Dedifferentiated amniotic fluid mesenchymal stem cell (primary cell): ENCODE results near the gene WNT16.
"Not testable (repeated sequence)": the region's sequence is repeated elsewhere in the genome, so short reads cannot be mapped to it uniquely, and the experiment has no call there.

ENCODE experiments used
- DNase-seq: peaks from one replicate; pipeline ENCODE4 v3.0.0-alpha.2; 2016; ENCODE audit errors: extremely low spot score

The WNT16 gene

DNA sequence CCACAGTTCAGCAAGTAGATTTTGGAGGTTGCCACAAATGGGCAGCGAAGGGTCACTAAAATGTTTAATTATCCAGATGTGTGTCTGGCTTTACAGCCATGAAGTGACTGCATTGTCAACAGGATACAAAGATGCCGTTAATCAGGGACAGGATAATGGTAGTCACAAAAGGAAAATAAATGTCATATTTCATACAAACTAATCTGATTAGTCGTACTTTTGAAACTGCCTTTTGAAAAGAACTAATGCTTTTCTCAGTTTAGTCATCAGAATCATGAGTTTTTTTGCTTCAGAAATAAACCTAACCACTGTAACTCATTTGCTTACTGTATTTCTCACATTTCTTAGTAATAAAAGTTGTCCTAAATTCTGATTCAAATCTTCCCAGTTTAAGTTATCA lies 22.2 kb upstream of the WNT16 start:
- no peak for DNase-seq

DNA sequence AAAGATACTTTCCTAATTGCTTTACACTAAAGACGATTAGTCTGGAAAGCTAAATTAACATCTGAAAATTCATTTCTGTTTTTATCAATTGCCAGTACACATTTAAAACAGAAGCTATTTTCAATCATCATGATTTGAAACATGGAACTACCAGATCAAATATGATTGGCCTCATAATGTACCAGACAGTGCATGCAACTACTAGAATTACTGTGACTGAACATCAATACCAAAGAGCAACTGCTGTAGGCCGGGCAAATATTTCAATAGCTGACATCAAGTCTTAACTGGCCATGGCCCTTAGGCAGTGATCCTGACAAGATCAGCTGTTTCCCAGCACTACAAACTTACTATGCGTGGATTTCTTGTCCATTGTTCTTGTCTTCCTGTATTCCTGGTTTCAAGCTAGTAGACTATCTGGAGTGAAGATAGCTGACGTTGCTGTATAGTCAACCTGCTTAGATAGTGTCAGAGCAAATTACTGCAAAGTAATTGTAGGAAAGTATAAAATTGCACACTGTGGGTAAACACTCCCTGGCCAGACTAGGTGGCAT lies 21.7 kb upstream of the WNT16 start:
- no peak for DNase-seq

DNA sequence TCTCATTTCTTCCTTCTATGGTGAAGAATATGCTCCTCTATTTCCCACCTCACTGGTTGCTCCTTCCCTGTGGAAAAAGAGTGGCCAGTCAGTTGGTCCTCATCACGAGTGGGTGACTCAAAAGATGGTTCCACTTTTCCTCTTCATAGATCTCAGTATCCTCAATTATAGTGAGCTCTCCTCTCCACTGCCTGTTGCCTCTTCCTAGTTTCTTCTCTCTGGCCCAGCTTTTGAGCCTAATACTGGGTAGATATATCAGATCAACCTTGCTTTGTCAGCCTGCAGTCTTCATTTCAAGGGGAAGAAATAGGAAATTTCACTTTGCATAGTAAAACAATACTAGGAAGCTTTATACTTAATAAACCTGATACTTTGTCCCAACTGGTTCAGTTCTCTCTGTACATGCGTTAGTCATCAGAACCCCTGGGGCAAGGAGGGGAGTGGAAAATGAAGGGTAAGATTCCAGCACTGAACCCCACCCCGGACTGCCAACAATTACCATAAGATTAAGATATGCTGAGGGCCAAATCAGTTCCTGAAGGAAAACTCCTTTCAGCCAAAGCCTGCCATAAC lies 15.5 kb upstream of the WNT16 start:
- peak; percentile 36 for DNase-seq

DNA sequence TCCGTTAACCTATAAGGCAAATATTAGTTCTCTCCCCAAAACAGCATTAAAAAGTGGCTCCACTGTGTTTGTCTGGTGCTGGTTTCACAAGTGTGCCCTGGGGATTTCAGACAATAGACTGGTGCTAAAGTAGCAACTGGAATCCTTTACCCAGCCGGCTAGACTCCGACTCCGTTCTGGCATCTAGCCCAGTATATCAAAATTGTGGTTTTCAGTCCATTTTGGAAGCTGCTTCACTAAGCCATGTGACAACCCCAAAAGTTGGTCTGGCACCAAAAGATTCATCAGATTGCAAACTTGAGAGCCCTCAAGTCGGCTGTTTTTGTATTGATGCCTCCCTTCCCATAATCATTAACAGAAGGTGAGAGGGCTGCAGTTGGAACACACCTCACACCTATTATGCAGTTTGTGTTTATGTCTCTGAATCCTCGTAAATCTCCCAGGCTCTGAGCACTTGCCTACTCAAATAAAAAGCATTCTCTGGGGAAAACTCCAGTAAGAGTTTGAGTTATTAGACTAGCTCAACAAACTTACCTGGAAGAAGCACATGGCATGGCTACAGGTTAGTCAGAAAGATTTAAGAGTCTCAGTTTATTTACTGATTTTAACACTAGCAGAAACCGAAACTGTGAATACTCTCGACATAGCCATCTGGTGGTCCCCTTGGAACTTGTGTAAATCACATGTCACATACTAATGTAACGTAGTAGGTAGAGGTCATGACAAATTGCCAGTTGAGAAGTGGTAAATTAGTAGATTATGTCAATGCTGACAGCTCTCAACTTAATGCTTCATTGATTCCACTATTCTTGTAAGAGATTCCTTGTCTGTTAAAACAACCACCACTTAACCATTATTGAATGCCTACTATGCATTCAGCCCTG lies 14.8 kb upstream of the WNT16 start:
- DNase-seq, result peak; percentile 54

DNA sequence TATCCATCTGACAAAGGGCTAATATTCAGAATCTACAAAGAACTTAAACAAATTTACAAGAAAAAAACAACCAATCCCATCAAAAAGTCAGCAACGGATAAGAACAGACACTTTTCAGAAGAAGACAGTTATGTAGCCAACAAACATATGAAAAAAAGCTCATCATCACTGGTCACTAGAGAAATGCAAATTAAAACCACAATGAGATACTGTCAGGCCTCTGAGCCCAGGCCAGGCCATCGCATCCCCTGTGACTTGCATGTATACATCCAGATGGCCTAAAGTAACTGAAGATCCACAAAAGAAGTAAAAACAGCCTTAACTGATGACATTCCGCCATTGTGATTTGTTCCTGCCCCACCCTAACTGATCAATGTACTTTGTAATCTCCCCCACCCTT lies 13.6 kb upstream of the WNT16 start:
- DNase-seq, result not testable (repeated sequence)

DNA sequence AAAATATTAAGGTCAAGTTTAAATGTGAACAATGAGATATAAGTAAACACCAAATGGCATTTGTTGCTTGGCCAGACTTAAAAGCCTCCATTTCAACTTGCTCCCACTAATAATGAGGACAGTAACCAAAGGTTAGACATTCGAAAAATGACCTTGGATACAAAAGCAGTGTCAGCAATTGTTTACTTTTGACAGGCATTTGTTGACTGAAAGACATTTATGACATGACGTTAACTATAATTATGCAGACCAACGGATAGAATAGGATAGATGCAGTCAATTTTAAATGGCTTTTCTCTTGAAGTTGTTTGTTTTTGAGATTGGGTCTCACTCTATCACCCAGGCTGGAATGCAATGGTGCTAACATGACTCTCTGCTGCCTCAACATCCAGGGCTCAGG lies 6.3 kb upstream of the WNT16 start:
- DNase-seq, result no peak

DNA sequence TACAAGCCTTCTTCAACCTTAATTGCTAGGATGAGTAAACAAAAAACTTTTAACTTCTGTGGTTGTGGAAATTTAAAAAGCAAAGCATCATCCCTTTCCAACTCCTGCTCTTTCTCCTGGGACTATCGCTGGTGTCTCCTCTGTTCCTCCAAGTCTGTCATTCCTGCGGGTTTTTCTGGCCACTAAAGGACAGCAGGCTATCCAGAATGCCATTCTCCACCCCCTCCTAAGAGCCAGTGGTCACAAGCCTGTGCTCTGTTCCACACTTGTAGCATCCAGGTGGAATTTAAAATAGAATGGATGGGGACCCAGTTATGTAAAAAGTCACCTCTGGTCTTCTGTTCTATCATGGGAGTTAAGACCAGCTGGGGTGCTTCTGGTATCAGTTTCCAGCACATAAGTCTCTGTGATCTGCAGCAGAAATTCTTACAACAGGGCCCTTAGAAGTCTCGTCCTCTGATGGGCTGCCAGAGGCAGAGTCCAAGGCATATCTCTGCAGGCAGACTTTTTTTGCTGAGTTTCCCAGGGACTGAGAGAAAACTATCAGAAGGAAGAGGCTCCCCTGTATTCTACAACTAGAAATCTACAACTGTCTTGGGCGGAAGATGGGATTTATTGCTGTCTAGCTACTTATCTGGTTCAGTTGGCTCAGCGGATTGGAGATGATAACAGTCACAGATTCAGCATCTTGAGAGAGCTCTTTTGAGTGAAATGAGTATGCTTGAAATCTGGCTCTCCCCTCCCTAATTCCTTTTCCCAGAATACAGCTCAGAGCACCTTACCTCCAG lies 5.1 kb upstream of the WNT16 start:
- no peak for DNase-seq

DNA sequence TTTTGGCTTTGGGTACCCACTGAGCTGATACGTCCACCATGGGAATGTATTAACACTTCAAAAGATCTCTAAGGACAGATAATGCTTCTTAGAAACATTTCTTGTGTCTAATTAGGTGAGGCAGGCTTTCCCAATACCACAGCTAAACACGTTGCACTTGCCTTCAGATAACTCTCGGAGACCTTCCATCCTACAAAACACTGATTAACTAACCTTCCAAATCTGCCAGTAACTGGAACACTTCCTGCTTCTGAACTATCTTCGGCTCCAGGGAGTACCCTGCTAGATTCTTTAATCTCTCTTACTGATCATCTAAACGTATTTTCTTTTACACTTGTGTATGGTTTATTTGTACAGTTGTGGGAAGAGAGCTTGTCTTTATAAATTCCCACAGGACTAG lies 1.1 kb upstream of the WNT16 start:
- DNase-seq, result no peak

DNA sequence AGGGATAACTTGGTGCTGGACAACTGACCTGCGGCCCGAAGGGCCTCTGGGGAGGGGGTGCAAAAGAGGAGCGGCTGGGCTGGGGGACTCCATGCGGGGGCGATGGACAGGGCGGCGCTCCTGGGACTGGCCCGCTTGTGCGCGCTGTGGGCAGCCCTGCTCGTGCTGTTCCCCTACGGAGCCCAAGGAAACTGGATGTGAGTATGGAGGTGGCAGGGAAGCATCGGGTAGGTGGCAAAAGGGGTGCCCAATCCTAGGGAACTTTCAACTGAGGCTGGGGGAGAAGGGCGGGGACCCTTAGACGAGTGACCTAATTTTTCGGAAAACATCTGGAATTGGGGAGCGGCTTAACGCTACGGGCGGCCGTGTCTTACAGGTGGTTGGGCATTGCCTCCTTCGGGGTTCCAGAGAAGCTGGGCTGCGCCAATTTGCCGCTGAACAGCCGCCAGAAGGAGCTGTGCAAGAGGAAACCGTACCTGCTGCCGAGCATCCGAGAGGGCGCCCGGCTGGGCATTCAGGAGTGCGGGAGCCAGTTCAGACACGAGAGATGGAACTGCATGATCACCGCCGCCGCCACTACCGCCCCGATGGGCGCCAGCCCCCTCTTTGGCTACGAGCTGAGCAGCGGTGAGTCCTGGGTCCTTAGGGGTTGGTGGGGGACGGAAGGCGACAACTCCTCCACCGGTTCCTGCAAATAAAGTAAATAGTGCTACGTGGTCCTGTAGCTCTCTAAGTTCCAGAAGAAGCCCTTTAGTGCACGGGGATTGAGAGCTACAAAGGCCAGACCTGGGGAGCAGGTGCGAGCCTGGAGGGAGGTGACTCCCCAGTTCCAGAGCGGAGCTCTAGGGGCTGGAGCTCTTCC lies 622 bp downstream of the WNT16 start:
- no peak for DNase-seq

DNA sequence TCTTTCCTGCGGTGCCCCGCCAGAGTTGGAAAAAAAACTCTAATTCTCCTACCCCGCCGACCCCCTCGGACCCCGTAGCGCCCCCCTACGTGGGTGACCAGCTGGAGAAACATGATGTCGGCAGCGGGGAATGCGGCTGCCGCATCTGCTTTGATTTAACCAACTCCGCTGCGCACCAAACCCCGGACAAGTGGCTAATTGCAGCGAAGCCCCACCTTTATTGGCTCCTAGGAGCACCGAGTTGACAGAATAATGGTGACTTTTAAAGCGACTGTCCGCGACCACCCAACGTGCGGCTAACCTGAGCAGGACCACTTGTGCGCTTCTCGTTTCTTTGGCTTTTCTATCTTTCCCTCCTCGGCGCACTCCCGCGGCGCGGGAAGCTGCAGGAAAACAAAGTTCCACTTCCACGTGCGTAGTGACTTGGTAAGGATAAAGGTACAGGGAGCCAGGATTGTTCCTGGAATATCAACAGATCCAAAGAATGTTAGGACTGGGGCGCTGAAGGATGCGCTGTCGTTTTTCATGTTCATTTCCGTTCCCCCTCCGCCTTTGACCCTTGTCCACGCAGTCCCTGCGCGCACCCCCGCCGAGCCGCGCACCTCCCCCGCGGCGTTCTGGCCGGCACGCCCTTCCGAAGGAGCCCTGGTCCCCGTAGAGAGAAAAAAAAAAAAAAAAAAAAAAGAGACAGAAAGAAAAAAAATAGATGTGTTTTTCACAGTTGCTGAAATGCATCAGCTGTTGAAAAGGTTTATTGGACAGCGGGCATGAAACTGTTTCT lies 1.4 kb downstream of the WNT16 start:
- no peak for DNase-seq

DNA sequence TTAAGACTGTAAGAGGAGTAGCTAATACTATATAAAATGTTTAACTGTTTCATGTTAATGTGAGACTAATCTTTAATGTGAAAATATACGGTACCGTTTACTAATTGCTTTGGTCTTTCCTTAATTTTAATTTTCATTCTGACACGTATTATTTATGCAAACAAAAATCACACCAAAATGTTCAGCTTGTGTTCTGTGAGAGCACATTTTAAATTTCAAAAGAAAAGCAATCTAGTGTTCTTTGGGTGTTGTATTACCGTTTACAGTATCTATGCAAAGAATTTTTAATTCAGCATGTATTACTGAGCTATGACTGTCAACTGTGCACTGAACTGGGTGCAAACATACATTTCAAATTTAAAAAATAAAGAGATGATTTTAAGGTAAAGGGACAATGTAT lies 2.2 kb downstream of the WNT16 start:
- DNase-seq, result no peak

DNA sequence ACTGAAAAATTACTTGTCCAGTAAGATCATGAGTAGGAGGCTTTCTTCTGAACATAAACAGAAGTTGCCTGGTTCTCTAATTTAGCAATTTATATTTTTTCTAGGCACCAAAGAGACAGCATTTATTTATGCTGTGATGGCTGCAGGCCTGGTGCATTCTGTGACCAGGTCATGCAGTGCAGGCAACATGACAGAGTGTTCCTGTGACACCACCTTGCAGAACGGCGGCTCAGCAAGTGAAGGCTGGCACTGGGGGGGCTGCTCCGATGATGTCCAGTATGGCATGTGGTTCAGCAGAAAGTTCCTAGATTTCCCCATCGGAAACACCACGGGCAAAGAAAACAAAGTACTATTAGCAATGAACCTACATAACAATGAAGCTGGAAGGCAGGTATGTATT lies 2.8 kb downstream of the WNT16 start:
- no peak for DNase-seq

DNA sequence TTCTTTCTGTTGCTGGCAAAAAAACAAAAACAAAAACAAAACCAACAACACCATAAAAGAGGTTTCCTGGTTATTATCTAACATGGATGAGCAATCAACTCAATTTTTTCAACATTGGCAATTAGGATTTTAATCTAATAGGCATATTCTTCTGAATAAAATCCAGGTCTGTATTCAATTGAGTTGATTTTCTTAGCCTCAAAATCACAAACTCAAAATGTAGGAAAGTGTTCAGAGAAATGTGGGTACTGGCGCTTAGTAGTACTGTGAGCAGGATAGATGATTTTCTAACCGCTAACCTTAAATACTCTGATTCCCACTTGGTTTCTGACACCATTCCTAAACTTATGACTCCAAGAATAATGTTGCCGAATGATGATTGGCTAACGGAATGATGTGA lies 5.6 kb downstream of the WNT16 start:
- no peak for DNase-seq

DNA sequence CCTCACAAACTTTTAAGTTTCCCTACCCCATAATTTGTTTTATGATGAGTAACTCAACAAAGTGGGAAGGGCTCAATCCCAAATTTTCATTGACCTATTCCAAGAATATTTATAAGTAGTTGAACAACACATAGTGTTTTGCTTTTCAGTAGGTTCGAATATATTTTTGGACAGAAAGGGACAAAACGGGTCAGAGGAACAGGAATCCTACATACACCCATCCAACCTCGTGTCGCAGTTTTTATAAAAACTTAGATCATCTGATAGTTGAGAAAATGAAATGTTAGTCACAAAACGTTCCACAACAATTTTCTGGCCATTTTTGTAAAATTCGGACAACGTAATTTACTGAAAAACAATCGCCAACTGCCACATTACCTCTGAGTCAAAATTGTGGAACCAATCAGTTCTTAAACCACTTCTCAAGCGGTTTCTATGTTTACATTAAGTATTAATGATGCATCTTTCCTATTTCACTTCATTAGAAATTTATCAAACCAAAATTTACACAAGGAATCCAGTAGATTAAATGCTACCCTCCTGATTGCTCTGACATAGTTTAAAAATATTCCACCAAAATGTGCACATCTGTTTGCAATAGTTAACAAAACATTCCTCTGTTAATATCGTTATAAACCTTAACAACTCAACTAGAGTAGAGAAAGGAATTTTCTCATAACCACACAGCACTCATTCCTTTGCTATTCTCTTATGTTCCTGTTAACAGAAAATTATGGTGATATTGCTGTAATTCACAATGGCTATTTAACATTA lies 6.3 kb downstream of the WNT16 start:
- DNase-seq, result no peak

DNA sequence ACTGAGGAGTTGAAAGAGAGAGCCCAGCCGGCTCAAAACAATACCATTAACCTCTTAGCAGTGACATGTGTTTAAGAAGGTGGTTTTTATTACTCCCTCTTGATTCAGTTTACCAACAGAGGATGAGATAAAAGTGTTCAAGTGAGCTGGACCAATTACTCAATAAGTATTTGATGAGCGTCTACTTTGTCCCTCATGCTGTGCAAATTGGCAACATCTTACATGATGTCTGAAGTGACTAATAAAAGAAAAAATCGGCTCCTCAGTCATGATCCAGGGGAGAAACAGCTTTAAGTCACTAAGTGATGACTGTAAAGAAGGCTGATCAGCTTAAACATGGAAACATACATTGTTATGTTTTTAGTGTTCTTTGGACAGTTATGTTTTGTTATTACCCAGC lies 7.8 kb downstream of the WNT16 start:
- no peak for DNase-seq

DNA sequence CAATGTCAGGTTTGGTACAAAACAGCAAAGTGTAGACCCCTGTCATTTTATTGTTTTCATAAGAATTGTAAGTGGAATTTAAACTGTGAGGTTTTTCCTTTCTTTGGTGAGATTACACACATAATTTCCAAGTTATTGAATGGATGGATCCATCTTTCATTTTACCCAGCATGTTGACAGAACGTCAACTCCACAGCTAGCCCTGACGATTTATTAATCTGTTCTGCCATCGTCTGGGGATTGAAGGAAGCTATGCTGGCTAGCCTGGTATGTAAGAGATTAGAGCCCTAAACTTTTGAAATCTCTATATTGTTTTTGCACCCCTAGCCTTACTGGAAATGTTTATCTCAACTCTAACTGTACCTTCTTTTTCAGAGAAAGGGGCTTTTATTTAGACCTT lies 8.6 kb downstream of the WNT16 start:
- DNase-seq, result peak; percentile 27

DNA sequence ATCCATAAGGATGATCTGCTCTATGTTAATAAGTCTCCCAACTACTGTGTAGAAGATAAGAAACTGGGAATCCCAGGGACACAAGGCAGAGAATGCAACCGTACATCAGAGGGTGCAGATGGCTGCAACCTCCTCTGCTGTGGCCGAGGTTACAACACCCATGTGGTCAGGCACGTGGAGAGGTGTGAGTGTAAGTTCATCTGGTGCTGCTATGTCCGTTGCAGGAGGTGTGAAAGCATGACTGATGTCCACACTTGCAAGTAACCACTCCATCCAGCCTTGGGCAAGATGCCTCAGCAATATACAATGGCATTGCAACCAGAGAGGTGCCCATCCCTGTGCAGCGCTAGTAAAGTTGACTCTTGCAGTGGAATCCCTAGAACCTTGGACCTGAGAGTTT lies 10.3 kb downstream of the WNT16 start:
- DNase-seq, result no peak

DNA sequence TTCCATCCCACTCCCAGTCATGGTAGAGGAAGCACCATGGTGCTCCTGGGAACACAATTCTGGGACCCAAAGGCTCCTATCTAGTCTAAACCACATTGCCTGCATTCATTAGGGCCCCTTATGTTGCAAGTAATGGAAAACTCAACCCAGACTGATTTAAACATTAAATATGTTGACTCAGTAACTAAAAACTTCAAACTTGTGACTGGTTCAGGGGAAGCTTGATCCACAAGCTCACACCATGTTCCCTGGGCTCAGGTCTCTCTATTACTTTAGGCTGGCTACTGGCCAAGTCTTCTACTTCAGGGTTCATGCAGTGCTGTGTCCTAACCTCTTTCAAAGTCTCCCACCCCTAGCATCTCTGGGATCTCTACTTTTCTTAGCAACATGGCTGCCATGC lies 13.1 kb downstream of the WNT16 start:
- DNase-seq, result no peak

DNA sequence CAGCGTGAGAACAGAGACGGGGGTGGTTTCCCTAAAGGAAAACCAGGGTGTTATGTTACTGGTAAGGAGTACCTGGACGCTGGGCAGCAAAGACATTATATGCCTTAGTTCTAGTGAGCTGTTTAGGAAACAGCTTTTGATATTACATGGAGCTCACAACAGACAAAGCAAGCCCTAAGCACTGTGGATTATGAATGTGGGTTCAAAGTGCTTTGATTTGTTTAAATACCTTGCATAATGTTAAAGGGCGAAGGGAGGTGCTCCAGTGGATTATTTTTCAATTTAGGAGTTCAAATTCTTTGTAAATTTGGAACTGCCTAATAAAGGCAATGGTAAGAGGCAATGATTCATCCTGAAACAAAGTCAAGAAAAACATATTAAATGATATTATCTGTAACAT lies 13.8 kb downstream of the WNT16 start:
- DNase-seq, result no peak

DNA sequence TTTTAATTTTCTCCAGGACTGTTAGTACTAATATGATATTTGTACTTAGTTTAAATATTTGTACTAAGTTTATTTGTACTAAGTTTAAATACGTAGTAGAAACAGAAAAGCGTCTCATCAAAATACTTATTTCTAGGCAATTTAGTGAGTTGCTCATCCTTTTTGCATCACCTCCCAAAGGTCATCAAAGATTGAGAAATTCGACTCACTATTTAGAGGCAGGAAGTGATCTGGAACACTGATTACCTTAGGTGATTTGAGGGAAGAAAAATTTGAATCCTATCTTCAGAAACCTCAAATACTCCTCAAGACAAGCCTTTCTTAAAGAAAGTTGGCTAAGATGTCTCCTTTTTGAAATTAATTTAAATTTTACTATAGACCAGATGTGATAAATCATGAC lies 14.5 kb downstream of the WNT16 start:
- no peak for DNase-seq
